CD8-positive, alpha-beta memory T cell (primary cell): ENCODE results near the gene ZNF407. TPM values are rescaled to one million over a fixed set of nuclear protein-coding genes. Genes with fewer than 3 reads are reported as not detected.

Source experiments
- CTCF ChIA-PET: fragments of 350-600 bp; sonication (Branson Sonifier 250); formaldehyde crosslinking; loops from one replicate; lab custom pipeline; 2021; ENCODE audit warnings: antibody characterized with exemption; lab: Charles Lee
- POLR2A ChIA-PET: fragments of 350-600 bp; sonication (Branson Sonifier 250); formaldehyde crosslinking; loops from one replicate; lab custom pipeline; 2021; ENCODE audit warnings: antibody characterized with exemption; lab: Charles Lee
- DNase-seq, 5 donors: peaks; one replicate each; pipeline versions ENCODE4 v3.0.0 to v3.0.0-alpha.2; 2020 to 2022; ENCODE audit warnings: mixed read lengths in 1 of 5
- H3K27ac ChIP-seq: one replicate; pipeline ENCODE4 v1.7.0; 2013; ENCODE audit warnings: low read depth, mild to moderate bottlenecking, low read length, moderate library complexity
- H3K27me3 ChIP-seq: 2 replicates; pipeline ENCODE4 v1.7.0; 2013; ENCODE audit warnings: low read length, mild to moderate bottlenecking; ENCODE audit not compliant: insufficient read depth, poor library complexity, severe bottlenecking
- H3K36me3 ChIP-seq: 2 replicates; pipeline ENCODE4 v1.7.0; 2013; ENCODE audit warnings: mild to moderate bottlenecking, low read length, moderate library complexity; ENCODE audit not compliant: insufficient read depth
- H3K4me1 ChIP-seq: 2 replicates; pipeline ENCODE4 v1.7.0; 2013; ENCODE audit warnings: mild to moderate bottlenecking, low read length, moderate library complexity; ENCODE audit not compliant: insufficient read depth
- H3K4me3 ChIP-seq: 2 replicates; pipeline ENCODE4 v1.7.0; 2013; ENCODE audit warnings: mild to moderate bottlenecking, low read length
- H3K9me3 ChIP-seq: 2 replicates; pipeline ENCODE4 v1.7.0; 2013; ENCODE audit warnings: mild to moderate bottlenecking, low read length
- H3K27ac Mint-ChIP-seq, 8 donors: one replicate each; pipeline ENCODE4 v1.8.0; 2020 to 2021; ENCODE audit warnings: mixed read lengths in 8 of 8, mild to moderate bottlenecking in 6 of 8, inconsistent platforms in 3 of 8, moderate library complexity in 3 of 8
- H3K27me3 Mint-ChIP-seq, 2 donors: one replicate each; pipeline ENCODE4 v1.8.0; 2020 to 2021; ENCODE audit warnings: mixed read lengths in 2 of 2, mild to moderate bottlenecking in 1 of 2, moderate library complexity in 1 of 2
- H3K36me3 Mint-ChIP-seq, 3 donors: one replicate each; pipeline ENCODE4 v1.8.0; 2020 to 2021; ENCODE audit warnings: mixed read lengths in 3 of 3, inconsistent platforms in 1 of 3, mild to moderate bottlenecking in 1 of 3
- H3K4me1 Mint-ChIP-seq, 3 donors: one replicate each; pipeline ENCODE4 v1.8.0; 2020 to 2021; ENCODE audit warnings: mixed read lengths in 3 of 3, inconsistent platforms in 1 of 3, mild to moderate bottlenecking in 1 of 3
- H3K4me3 Mint-ChIP-seq, 7 donors: one replicate each; pipeline ENCODE4 v1.8.0; 2020 to 2021; ENCODE audit warnings: mixed read lengths in 7 of 7, mild to moderate bottlenecking in 6 of 7, moderate library complexity in 4 of 7, inconsistent platforms in 2 of 7
- H3K9me3 Mint-ChIP-seq, 5 donors: one replicate each; pipeline ENCODE4 v1.8.0; 2020 to 2022; ENCODE audit warnings: mixed read lengths in 5 of 5, mild to moderate bottlenecking in 3 of 5, moderate library complexity in 2 of 5, inconsistent platforms in 1 of 5
- polyA plus RNA-seq: library from polyadenylated mRNA; unstranded; fragments of 300-500 nt; fragmentation: Illumina TruSeq; gene quantifications from one replicate; pipeline ENCODE4 v1.2.3, GENCODE V29; 2021
- total RNA-seq, 2 experiments: library from RNA; stranded (reverse); gene quantifications; one replicate each; pipeline ENCODE4 v1.2.3, GENCODE V29; 2021

The ZNF407 gene
- total and polyA plus RNA-seq, 3 experiments from 2014 or later = 4.1 to 15.5 (median 14.9) TPM

DNA sequence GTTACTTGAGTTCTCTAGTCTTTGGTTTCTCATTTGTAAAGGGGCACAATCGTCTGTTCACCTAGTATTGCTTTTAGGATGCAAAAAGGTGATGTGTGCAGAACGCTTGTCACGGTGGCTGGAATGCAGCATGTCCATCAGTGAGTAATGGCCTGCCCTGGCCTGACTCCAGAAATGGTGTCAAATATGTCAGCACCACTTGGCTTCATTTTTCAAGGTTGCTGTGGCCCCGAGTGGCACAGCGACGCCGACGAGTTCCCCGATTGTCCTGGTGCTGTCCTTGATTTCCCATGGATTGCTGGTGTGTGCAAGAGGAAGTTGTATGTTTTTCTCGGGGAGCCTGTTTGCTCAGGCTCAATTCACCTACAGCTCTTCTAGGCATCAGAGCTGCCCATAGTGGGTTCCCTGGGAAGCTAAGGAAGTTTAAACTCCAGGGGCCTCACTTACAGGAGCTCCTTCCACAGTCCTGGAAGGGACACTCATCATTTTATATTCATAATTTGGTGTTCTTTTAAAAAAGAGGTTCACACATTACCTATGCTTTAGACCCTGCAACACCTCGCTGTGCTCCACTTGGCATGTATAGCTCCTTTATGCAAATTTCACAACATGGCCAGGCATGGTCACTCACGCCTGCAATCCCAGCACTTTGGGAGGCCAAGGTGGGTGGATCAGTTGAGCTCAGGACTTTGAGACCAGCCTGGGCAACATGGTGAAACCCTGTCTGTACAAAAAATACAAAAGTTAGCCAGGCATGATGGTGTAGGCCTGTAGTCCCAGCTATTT, 25.6 kb upstream of the ZNF407 start:
- Mint-ChIP-seq H3K4me3 (no peak overlapping the region), H3K4me1 (no peaks in the 10 kb centered on the region), H3K27ac (no peak overlapping the region), H3K27me3 (peaks cover 14 to 28% of the 10 kb centered on the region in 2 donors), H3K36me3 (no peaks in the 10 kb centered on the region), H3K9me3 (no peaks in the 10 kb centered on the region)
- Histone ChIP-seq H3K9me3 (no peaks in the 10 kb centered on the region), H3K36me3 (no peaks in the 10 kb centered on the region), H3K4me1 (no peaks in the 10 kb centered on the region), H3K27me3 (no peaks in the 10 kb centered on the region), H3K27ac (no peak overlapping the region), H3K4me3 (no peak overlapping the region)
- CTCF ChIA-PET = interaction anchor here (2.7 kb wide), 1 partner anchor 20 kb away, joined by 6 read pairs; no protein-coding TSS in a partner anchor
- DNase-seq = no peak
- POLR2A ChIA-PET = no interaction called here

DNA sequence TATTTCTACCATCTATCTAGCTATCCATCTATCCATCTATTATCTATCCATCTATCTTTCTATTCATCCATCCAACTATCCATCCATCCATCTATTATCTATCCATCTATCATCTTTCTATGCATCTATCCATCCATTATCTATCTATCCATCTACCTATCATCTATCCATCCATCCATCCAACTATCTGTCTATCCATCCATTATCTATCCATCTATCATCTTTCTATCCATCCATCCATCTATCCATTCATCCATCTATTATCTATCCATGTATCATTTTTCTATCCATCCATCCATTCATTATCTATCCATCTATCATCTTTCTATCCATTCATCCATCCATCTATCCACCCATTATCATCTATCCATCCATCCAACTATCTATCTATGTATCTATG, 24.6 kb upstream of the ZNF407 start:
- no peaks in the 10 kb centered on the region for H3K4me1 ChIP-seq
- POLR2A ChIA-PET = no interaction called here

GRCh38 chr18:74574916-74575315, 22.8 kb upstream of the ZNF407 start:
- Histone ChIP-seq H3K36me3 (no peaks in the 10 kb centered on the region), H3K4me1 (no peaks in the 10 kb centered on the region), H3K27ac (no peak overlapping the region), H3K9me3 (no peaks in the 10 kb centered on the region), H3K27me3 (no peaks in the 10 kb centered on the region), H3K4me3 (no peak overlapping the region)
- no peaks in the 10 kb centered on the region for H3K36me3 Mint-ChIP-seq
- no peak overlapping the region for H3K4me3 Mint-ChIP-seq
- no peak for DNase-seq
- no peak overlapping the region for H3K27ac Mint-ChIP-seq
- POLR2A ChIA-PET = no interaction called here
- no peaks in the 10 kb centered on the region for H3K9me3 Mint-ChIP-seq
- peaks cover 12 to 28% of the 10 kb centered on the region in 2 donors for H3K27me3 Mint-ChIP-seq
- H3K4me1 Mint-ChIP-seq = no peaks in the 10 kb centered on the region
- CTCF ChIA-PET = no interaction called here

More for the DNA sequence above, 24.6 kb upstream of the ZNF407 start:
- Histone ChIP-seq H3K4me3 (no peak overlapping the region), H3K36me3 (no peaks in the 10 kb centered on the region), H3K27me3 (no peaks in the 10 kb centered on the region), H3K27ac (no peak overlapping the region), H3K9me3 (no peaks in the 10 kb centered on the region)
- Mint-ChIP-seq H3K27ac (no peak overlapping the region), H3K36me3 (no peaks in the 10 kb centered on the region), H3K4me3 (no peak overlapping the region), H3K4me1 (no peaks in the 10 kb centered on the region), H3K9me3 (no peaks in the 10 kb centered on the region), H3K27me3 (peaks cover 11 to 28% of the 10 kb centered on the region in 2 donors)
- CTCF ChIA-PET = interaction anchor here (2.7 kb wide), 1 partner anchor 21 kb away, joined by 6 read pairs; no protein-coding TSS in a partner anchor
- DNase-seq = no peak

DNA sequence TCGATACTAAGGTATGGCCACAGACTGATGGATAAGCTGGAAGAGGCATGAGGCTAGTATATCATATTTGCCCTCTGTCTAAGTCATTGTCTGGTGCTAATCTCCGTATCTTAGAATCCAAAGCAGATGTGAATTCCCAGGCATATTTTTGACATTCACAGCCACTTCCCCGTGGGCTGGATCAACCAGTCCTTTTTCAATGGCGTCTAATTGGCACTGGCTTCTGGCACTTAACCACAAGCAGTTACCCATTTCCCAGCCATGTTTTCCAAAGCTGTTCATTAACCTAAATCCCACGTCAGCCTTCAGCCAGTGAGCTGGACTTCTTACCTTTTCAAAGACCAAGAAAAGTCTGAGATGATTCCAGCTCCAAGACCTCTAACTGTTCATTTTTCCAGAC, 20.7 kb upstream of the ZNF407 start:
- peaks cover 21 to 38% of the 10 kb centered on the region in 2 donors for H3K27me3 Mint-ChIP-seq
- no peaks in the 10 kb centered on the region for H3K9me3 ChIP-seq
- H3K27ac Mint-ChIP-seq = no peak overlapping the region
- H3K9me3 Mint-ChIP-seq = no peaks in the 10 kb centered on the region
- H3K27ac ChIP-seq = no peak overlapping the region
- no peaks in the 10 kb centered on the region for H3K36me3 ChIP-seq
- no peaks in the 10 kb centered on the region for H3K4me1 Mint-ChIP-seq
- no peak for DNase-seq
- POLR2A ChIA-PET = no interaction called here
- CTCF ChIA-PET = no interaction called here
- H3K27me3 ChIP-seq = peaks cover 7% of the 10 kb centered on the region
- no peaks in the 10 kb centered on the region for H3K36me3 Mint-ChIP-seq
- no peak overlapping the region for H3K4me3 ChIP-seq
- H3K4me3 Mint-ChIP-seq = no peak overlapping the region
- no peaks in the 10 kb centered on the region for H3K4me1 ChIP-seq

DNA sequence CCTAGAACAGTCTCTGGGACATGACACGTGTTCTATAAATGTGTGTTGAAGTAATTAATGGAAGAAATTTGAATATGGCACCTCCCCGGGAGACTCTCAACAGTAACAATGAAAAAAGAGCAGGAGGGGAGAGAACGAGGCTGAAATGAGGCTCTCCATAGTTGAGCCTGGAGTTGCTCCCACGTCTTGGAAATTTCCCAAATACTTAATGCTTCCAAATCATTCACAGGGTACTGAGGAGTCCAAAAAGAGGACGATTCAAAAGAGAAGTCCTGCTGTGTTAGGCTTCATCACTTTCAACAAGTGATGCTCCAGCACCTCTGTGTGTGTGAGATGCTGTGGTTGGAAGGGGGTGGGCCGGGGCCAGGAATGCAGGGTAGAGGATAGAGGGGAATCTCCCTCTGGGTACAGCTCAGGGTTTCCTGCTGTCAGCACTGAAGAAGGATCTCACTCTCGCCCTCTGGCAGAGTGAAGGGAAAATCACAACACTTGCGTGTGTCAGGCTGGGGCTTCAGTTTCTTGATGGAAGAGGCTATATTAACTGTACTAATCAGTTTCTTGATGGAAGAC, 18.1 kb upstream of the ZNF407 start:
- H3K27me3 ChIP-seq = peaks cover 13% of the 10 kb centered on the region
- Mint-ChIP-seq H3K27me3 (peaks cover 29 to 54% of the 10 kb centered on the region in 2 donors), H3K36me3 (no peaks in the 10 kb centered on the region), H3K9me3 (no peaks in the 10 kb centered on the region), H3K4me1 (no peaks in the 10 kb centered on the region), H3K27ac (no peak overlapping the region), H3K4me3 (no peak overlapping the region)
- ChIA-PET POLR2A (no interaction called here), CTCF (interaction anchor here (1.1 kb wide), 1 partner anchor 27 kb away, joined by 3 read pairs; no protein-coding TSS in a partner anchor)
- DNase-seq = no peak
- no peak overlapping the region for H3K27ac ChIP-seq
- H3K4me3 ChIP-seq = no peak overlapping the region
- H3K4me1 ChIP-seq = no peaks in the 10 kb centered on the region
- no peaks in the 10 kb centered on the region for H3K9me3 ChIP-seq
- H3K36me3 ChIP-seq = no peaks in the 10 kb centered on the region

DNA sequence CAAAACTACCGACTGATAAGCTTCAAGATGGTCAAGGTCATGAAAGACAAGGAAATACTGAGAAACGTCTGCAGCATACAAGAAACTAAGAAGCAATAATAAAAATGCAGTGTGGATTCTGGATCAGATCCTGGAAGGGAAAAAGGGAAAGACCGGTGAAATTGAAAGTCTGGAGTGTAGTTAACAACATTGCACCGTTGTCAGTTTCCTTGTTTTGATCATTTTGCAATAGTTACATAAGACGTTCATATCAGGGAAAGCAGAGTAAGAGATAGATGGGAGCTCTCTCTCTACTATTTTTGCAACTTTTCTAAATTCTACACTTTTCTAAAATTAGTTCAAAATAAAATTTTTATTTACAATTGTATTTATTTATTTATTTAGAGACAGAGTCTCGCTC, 15.0 kb upstream of the ZNF407 start:
- Mint-ChIP-seq H3K4me1 (peaks cover 0 to 2% (median 0%) of the 10 kb centered on the region in 3 donors), H3K27ac (no peak overlapping the region), H3K27me3 (peaks cover 28 to 61% of the 10 kb centered on the region in 2 donors), H3K4me3 (no peak overlapping the region), H3K36me3 (no peaks in the 10 kb centered on the region), H3K9me3 (no peaks in the 10 kb centered on the region)
- CTCF ChIA-PET = no interaction called here
- no peak overlapping the region for H3K27ac ChIP-seq
- no peaks in the 10 kb centered on the region for H3K9me3 ChIP-seq
- H3K4me3 ChIP-seq = no peak overlapping the region
- DNase-seq = no peak
- POLR2A ChIA-PET = no interaction called here
- no peaks in the 10 kb centered on the region for H3K4me1 ChIP-seq
- peaks cover 20% of the 10 kb centered on the region for H3K27me3 ChIP-seq
- no peaks in the 10 kb centered on the region for H3K36me3 ChIP-seq

DNA sequence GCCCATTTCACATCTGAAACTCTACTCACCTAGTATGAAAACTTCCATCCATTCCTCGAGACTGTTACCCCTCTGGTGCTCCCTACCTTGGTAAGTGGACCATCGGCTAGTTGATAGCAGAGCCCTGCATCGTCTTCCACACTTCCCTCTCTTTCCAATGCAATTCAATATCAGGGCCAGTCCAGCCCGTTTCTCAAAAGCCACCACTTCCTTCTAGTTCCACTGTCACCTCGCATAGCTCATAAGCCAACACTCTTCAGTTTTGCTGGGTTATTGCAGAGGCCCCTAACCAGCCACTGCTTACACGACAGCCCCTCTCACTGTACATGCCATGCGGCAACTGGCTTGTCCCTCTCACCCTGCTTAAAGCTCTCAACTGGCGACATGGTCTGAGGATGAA, 10.2 kb upstream of the ZNF407 start:
- Histone ChIP-seq H3K27me3 (peaks cover 10% of the 10 kb centered on the region), H3K27ac (no peak overlapping the region), H3K4me3 (no peak overlapping the region), H3K36me3 (no peaks in the 10 kb centered on the region), H3K4me1 (no peaks in the 10 kb centered on the region), H3K9me3 (no peaks in the 10 kb centered on the region)
- no peak for DNase-seq
- CTCF ChIA-PET = no interaction called here
- Mint-ChIP-seq H3K36me3 (no peaks in the 10 kb centered on the region), H3K27ac (no peak overlapping the region), H3K27me3 (peaks cover 7 to 28% of the 10 kb centered on the region in 2 donors), H3K4me1 (peaks cover 0 to 6% (median 2%) of the 10 kb centered on the region in 3 donors), H3K4me3 (peak overlapping the region in 1 of 7 donors; percentile 46), H3K9me3 (no peaks in the 10 kb centered on the region)
- POLR2A ChIA-PET = no interaction called here

- no peak overlapping the region for H3K4me3 Mint-ChIP-seq
- H3K36me3 Mint-ChIP-seq = peaks cover 4 to 12% (median 11%) of the 10 kb centered on the region in 3 donors
These were observed 8.6 kb upstream of the ZNF407 start for GRCh38 chr18:74589021-74589420.

More at GRCh38 chr18:74589021-74589420, 8.6 kb upstream of the ZNF407 start:
- H3K4me3 ChIP-seq = no peak overlapping the region
- POLR2A ChIA-PET = no interaction called here
- CTCF ChIA-PET = no interaction called here
- H3K27me3 Mint-ChIP-seq = peaks cover 2 to 16% of the 10 kb centered on the region in 2 donors
- H3K9me3 ChIP-seq = no peaks in the 10 kb centered on the region
- H3K4me1 Mint-ChIP-seq = peaks cover 4 to 13% (median 7%) of the 10 kb centered on the region in 3 donors
- peaks cover 8% of the 10 kb centered on the region for H3K36me3 ChIP-seq
- H3K27ac ChIP-seq = no peak overlapping the region
- peak overlapping the region in 1 of 8 donors; percentile 43 for H3K27ac Mint-ChIP-seq
- H3K9me3 Mint-ChIP-seq = no peaks in the 10 kb centered on the region
- H3K4me1 ChIP-seq = no peaks in the 10 kb centered on the region
- peaks cover 10% of the 10 kb centered on the region for H3K27me3 ChIP-seq
- no peak for DNase-seq
